Left forelimb (tissue), 1 donor: ENCODE results near the gene CACNA1C.

Source experiments
- DNase-seq: peaks from one replicate; pipeline ENCODE4 v3.0.0-alpha.2; 2018; ENCODE audit warnings: low spot score

CACNA1C gene

DNA sequence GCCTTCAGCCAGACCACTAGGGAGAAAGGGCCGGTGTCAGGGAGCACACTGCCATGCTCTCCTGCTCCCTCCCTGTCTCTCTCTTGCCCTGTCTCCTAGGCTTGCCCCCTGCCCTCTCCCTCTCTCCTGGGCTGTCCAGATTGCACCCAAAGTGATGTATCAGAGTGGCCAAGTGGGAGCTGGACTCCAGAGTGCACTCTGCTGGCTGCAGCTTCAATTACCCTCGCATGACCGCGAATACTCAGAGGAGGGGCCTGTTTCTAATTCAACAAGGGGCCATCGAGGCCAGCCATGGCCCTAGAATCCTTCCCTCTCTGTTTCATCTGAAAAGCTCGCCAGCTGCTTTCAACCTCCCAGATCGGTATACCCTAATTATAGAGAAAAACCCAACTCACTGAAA lies 535.6 kb downstream of the CACNA1C start:
- no peak for DNase-seq

GRCh38 chr12:2589381-2589780 lies 536.6 kb downstream of the CACNA1C start:
- no peak for DNase-seq

DNA sequence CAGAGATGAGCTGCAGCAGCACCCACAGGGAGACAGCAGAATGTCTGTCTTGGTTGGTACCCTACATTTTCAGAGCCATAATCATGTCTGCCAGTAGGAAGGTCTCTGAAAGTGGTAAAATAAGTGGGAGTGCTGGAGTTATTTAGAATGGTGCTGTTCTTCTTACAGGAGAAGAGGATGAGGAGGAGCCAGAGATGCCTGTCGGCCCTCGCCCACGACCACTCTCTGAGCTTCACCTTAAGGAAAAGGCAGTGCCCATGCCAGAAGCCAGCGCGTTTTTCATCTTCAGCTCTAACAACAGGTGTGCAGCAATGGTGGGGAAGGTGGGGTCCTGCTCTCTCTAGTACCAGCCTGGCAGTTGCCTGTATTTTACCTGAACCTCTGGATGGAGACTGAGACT lies 540.3 kb downstream of the CACNA1C start:
- no peak for DNase-seq

- no peak for DNase-seq
These were observed 543.7 kb downstream of the CACNA1C start for GRCh38 chr12:2596441-2596840.

DNA sequence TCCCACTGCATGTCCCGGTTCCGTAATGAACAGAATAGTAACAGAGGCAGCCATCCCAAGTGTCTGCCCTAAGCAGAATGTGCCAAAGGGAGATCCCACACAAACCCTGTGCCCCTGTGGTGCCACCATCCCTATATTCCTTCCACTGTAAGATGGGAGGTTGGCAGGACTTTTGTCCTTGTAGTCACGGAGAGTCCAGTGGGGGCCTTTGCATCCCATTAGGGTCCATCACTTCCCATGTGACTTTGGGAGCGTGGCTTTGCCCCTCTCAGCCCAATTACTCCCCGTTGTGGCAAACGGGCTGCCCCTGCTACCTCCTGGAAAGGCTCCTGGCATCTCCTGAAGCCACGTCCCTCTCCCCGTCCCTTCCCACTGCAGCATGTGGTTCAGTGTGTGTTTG lies 552.5 kb downstream of the CACNA1C start:
- no peak for DNase-seq

DNA sequence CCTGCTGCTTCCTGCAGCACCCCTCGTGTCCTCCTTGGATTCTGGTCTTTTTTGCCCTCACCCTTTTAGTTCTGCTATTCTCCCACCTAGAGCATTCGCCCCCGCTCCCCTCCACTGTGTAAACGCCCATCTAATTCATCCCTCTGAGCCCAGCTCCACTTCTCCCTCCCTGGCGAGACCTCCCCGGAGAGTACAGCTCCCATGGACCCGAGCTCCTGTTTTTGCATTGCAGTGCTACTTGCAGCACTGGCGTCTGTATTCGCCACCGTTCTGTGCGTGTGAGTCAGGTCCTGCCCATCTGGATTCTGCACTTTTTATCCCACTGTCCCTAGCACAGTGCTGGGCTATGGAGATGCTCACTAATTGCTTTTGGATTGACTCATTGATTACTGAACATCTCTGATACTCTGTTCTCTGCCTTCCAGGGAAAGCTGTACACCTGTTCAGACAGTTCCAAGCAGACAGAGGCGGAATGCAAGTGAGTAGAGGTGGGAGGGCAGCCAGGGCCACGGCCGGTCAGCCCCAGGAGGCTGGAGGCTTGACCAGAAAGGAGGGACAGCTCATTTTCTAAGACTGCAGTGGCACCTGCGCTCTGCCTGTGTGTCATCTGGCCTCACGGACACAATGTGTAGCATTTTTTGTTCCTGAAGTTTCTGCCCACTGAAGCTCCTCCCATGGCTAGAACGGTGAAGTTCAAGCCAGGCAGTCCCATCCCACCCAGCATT lies 553.6 kb downstream of the CACNA1C start:
- no peak for DNase-seq

DNA sequence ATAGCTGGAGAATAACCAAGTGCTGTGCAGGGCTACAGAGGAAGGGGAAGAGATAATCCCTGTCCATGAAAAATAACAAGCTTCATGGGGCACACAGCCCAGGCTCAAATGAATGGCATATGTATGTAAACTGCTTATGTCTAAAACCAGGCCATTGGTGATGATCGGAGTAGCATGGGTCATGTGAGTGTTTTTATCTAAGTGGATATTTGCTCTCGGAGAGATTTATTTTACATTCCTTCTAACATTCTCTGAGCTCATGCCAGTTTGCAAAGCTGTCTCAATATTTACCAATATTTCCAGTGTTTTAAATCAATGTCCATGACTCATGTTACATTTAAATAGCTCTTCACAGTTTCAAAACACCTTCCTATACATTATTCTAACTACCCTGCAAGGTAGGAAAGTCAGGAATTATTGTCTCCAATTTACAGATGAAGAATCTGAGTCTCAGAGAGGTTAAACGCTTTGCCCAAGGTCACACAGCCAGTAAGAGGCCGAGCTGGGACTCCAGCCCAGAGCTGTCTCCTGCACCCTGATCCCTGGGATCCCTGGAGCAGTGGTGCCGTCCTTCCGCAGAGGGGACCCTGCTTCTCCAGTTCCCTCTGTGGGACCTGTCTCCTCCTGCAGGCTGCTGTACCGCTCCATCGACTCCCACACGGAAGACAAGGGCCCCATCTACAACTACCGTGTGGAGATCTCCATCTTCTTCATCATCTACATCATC lies 555.3 kb downstream of the CACNA1C start:
- DNase-seq, result no peak

- DNase-seq, result no peak
These were observed 555.8 kb downstream of the CACNA1C start for GRCh38 chr12:2608608-2608945.

- DNase-seq, result no peak
These were observed 556.2 kb downstream of the CACNA1C start for GRCh38 chr12:2609020-2609419.

GRCh38 chr12:2610358-2610757 lies 557.6 kb downstream of the CACNA1C start:
- DNase-seq, result no peak

DNA sequence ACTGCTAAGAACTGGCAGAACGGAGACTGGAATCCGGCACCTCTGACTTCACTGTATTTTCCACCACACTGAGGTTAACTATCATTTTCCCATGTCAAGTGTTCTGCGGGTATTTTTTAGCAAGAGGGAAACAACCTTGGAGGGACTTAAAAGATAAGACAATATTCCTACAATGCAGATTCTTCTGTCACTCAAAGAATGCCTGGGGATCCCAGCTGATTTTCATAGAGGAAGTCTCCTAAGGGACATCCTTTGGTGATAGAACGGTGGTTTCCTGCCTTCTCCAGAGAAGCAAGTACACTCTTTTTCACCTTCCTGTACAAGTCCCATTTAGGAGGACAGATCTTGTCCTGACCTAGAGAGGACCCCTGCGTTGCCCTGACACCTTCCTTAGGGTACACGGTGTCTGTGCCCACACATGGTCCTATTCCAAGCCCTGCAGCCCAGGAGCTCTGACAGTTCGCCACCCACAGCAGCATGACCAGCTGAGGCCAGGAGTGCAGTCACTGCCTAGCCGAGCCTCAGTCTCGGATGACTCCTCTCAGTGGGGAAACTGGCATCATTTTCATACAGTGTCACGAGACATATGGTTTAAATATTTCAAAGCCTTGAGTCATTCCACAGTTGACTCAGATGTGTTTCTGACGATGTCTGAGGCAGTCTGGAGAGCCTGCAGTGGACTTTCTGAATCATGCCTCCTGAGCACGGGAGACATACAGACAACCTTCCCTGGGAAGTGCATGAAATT lies 560.7 kb downstream of the CACNA1C start:
- DNase-seq, result no peak

- no peak for DNase-seq
These were observed 561.6 kb downstream of the CACNA1C start for GRCh38 chr12:2614341-2614740.

- DNase-seq, result no peak
These were observed 563.0 kb downstream of the CACNA1C start for GRCh38 chr12:2615665-2616402.

GRCh38 chr12:2616763-2617162 lies 564.0 kb downstream of the CACNA1C start:
- no peak for DNase-seq

GRCh38 chr12:2617365-2617764 lies 564.6 kb downstream of the CACNA1C start:
- DNase-seq, result no peak

DNA sequence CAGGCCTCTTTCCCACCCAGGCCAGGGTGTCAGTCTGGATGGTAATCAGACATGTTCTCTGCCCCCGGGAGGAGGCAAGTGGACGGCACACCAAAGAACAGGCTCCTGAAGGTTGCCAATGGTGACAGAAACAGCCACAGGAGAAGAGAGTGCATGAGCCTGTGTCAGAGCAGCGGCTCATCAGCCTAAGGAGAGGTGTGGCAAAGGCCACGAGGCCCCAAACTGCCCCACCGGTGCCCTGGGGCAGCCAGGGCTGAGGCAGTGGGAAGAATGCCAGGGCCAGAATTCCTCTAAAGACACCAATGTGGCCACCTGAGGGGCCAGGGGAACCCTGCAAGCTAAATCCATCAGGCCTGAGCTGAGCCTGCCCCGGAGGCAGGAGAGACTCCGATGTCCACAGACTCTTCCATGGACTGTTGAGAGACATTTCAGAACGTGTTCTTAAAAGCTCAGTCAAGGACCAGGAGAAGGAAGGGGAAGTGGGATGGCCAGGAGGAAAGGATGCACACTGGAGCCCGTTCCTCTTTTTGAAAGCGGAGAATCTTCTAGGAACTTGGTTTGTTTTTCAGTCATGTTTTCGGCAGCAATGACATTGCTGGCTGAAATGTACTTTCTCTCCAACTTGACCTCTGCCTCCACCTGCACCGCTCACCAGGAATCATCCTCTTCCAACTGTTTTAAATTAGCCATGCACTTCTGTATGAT lies 565.7 kb downstream of the CACNA1C start:
- DNase-seq, result no peak

- DNase-seq, result no peak
These were observed 566.3 kb downstream of the CACNA1C start for GRCh38 chr12:2619136-2619535.

- no peak for DNase-seq
These were observed 569.7 kb downstream of the CACNA1C start for GRCh38 chr12:2622460-2622859.

DNA sequence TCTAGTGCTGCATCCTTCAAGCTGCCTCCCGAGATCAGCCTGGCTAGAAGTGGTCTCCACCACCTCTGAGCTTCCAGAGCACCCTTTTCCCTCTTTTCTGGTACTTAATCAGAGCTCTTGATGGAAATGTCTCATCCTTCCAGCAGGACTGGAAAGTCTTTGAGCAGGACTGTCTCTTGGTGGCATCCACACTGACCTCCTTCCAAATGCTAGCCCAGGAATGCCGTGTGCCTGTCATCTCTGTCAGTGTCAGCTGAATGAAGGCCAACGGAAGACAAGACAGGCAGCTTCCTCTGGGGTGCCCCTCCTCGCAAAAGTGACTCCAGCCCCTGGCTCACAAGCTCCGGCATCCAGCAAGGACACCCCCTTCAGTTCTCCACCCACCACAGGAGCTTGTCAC lies 570.7 kb downstream of the CACNA1C start:
- no peak for DNase-seq

DNA sequence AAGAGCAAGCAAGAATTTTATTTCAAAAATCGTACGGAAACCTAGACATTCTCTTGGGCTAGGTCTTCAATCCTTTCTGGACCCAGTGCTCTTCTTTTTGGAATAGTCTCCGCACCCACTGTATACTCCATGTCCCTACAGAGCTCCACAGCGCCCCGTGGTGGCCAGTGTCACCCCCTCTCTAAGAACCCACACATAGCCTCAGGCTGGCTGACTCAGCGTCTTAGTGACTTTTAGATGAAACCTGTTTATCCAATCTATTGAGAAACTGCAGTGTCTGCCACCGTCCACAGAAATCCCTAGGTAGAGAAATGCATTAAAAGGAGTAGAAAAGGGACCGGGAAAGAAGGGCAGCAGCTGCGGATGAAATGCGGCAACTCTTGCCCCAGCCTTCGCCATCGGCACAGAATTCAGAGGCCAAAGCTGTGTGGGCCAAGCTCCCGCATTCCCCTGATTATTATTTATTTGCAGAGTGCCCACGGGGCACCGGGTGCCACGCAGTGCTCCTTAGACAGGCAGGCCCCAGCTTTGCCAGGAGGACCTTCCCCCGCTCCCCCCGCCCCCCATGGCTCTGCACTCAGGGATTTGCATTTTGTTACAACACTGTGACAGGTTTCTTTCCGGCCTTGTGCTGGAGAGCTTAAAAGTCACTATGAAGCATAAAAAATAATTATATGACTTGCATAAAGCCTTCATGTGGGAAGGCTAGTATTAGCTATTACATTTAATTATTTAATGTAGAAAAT lies 571.9 kb downstream of the CACNA1C start:
- DNase-seq, result no peak

DNA sequence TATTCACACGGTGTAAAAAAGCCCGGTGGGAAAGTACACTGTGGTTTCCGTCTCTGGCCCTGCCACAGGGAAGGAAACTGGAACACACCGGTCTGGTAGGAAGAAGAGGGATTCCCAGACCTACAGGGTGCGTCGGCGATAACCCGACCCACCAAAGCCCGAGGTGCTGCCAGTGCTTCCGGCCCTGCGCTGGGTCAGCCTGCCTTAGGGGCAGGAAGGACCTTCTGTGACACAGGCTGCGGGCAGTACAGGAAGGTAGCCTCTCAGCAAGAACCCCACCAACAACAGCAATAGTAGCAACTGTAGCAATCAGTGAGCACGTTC lies 572.5 kb downstream of the CACNA1C start:
- DNase-seq, result no peak
